GM23338 (cell line): ENCODE measurements around the gene CLEC5A. TPM values are rescaled to one million over a fixed set of nuclear protein-coding genes. Genes with fewer than 3 reads are reported as not detected.
"Not testable (repeated sequence)": the region's sequence is repeated elsewhere in the genome, so short reads cannot be mapped to it uniquely, and the experiment has no call there.

Experiments used
- ATAC-seq: fragments of 200-7000 bp; cut with Tn5 transposase; 3 replicates; pipeline ENCODE4 v1.9.1; 2020
- DNase-seq: peaks from one replicate; pipeline ENCODE4 v3.0.0-alpha.2; 2015; ENCODE audit warnings: low spot score
- H2AFZ ChIP-seq: fragments of 200-600 bp; sonication (generic); 2 replicates; pipeline ENCODE4 v1.8.0; 2016; ENCODE audit warnings: antibody characterized with exemption, mild to moderate bottlenecking, moderate library complexity
- H3F3A ChIP-seq: fragments of 200-600 bp; sonication (generic); replicated peaks from 2 replicates; pipeline ENCODE4 v1.8.0; 2017; ENCODE audit warnings: antibody characterized with exemption, mixed run types, low read depth
- H3K27ac ChIP-seq: fragments of 200-600 bp; sonication (generic); 2 replicates; pipeline ENCODE4 v1.6.1; 2016; ENCODE audit warnings: low read depth
- H3K27me3 ChIP-seq: fragments of 200-600 bp; sonication (generic); 2 replicates; pipeline ENCODE4 v1.8.0; 2016; ENCODE audit warnings: mild to moderate bottlenecking, mixed run types, moderate library complexity; ENCODE audit not compliant: insufficient read depth
- H3K36me3 ChIP-seq: fragments of 200-600 bp; sonication (generic); 2 replicates; pipeline ENCODE4 v1.8.0; 2016; ENCODE audit warnings: mild to moderate bottlenecking; ENCODE audit not compliant: insufficient read depth
- H3K4me1 ChIP-seq: fragments of 200-600 bp; sonication (generic); 2 replicates; pipeline ENCODE4 v1.8.0; 2016; ENCODE audit warnings: mild to moderate bottlenecking, moderate library complexity; ENCODE audit not compliant: insufficient read depth
- H3K4me2 ChIP-seq: fragments of 200-600 bp; sonication (generic); 2 replicates; pipeline ENCODE4 v1.7.1; 2017; ENCODE audit warnings: mixed run types
- H3K4me3 ChIP-seq: fragments of 200-600 bp; sonication (generic); 2 replicates; pipeline ENCODE4 v1.6.1; 2016; ENCODE audit warnings: mixed run types
- H3K79me2 ChIP-seq: fragments of 200-600 bp; sonication (generic); replicated peaks from 2 replicates; pipeline ENCODE4 v1.8.0; 2017; ENCODE audit warnings: mild to moderate bottlenecking; ENCODE audit not compliant: insufficient read depth
- H3K9me2 ChIP-seq: fragments of 200-600 bp; sonication (generic); 2 replicates; pipeline ENCODE4 v1.8.0; 2017; ENCODE audit not compliant: insufficient read depth
- H4K20me1 ChIP-seq: fragments of 200-600 bp; sonication (generic); replicated peaks from 2 replicates; pipeline ENCODE4 v1.8.0; 2017; ENCODE audit warnings: mild to moderate bottlenecking; ENCODE audit not compliant: insufficient read depth
- H3K27ac Mint-ChIP-seq: 2 replicates; pipeline ENCODE4 v1.8.0; 2020; ENCODE audit warnings: inconsistent platforms, mild to moderate bottlenecking, moderate library complexity, mixed read lengths
- H3K27me3 Mint-ChIP-seq: 3 replicates; pipeline ENCODE4 v1.8.0; 2022; ENCODE audit warnings: low read depth, mild to moderate bottlenecking, moderate library complexity, mixed read lengths, inconsistent platforms; ENCODE audit not compliant: insufficient read depth, poor library complexity
- H3K36me3 Mint-ChIP-seq: 3 replicates; pipeline ENCODE4 v1.8.0; 2021; ENCODE audit warnings: low read depth, mild to moderate bottlenecking, inconsistent platforms, moderate library complexity, mixed read lengths
- H3K4me1 Mint-ChIP-seq: 3 replicates; pipeline ENCODE4 v1.8.0; 2020; ENCODE audit warnings: mild to moderate bottlenecking, inconsistent platforms, mixed read lengths
- H3K4me3 Mint-ChIP-seq: 3 replicates; pipeline ENCODE4 v1.8.0; 2021; ENCODE audit warnings: moderate library complexity, mild to moderate bottlenecking, inconsistent platforms, mixed read lengths
- H3K9me3 Mint-ChIP-seq: 3 replicates; pipeline ENCODE4 v1.8.0; 2020; ENCODE audit warnings: moderate library complexity, mild to moderate bottlenecking, inconsistent platforms, mixed read lengths
- ETS1 ChIP-seq: IDR thresholded peaks from 2 replicates; pipeline ENCODE4 v1.6.1; 2016; ENCODE audit warnings: antibody characterized with exemption
- EZH2 ChIP-seq: fragments of 200-600 bp; sonication (generic); IDR thresholded peaks from one replicate; pipeline ENCODE4 v1.8.0; 2017; ENCODE audit warnings: antibody characterized with exemption, mild to moderate bottlenecking, low read depth; ENCODE audit not compliant: unreplicated experiment
- POLR2AphosphoS5 ChIP-seq: IDR thresholded peaks from 2 replicates; pipeline ENCODE4 v1.6.1; 2016; ENCODE audit warnings: antibody characterized with exemption, low read depth
- REST ChIP-seq: IDR thresholded peaks from one replicate; pipeline ENCODE4 v1.6.1; 2018; ENCODE audit warnings: antibody characterized with exemption; ENCODE audit not compliant: unreplicated experiment
- STAT1 ChIP-seq: IDR thresholded peaks from one replicate; pipeline ENCODE4 v1.6.1; 2016; ENCODE audit warnings: antibody characterized with exemption; ENCODE audit not compliant: unreplicated experiment
- polyA plus RNA-seq: library from polyadenylated mRNA; unstranded; fragments of >200 nt; fragmentation: Nextera tagmentation; extraction: Ambion mirVana; gene quantifications from 2 replicates; pipeline ENCODE4 v1.2.1, GENCODE V29; 2016
- total RNA-seq: library from RNA; depleted of rRNA; stranded (reverse); fragments of >200 nt; shearing (Covaris generic); gene quantifications from 2 replicates; pipeline ENCODE4 v1.2.3, GENCODE V29; 2014

Gene CLEC5A
- total and polyA plus RNA-seq, 2 experiments from 2014 or later, result not detected

GRCh38 chr7:141985926-141986325 lies 39.2 kb upstream of the CLEC5A start:
- H3K27ac ChIP-seq, H3K4me3 ChIP-seq, H3K9me2 ChIP-seq, H3K79me2 ChIP-seq, H3K4me1 Mint-ChIP-seq, H3K4me3 Mint-ChIP-seq, H3K27me3 Mint-ChIP-seq, H4K20me1 ChIP-seq, ATAC-seq, H3K27me3 ChIP-seq, H3F3A ChIP-seq, H3K36me3 ChIP-seq, H3K4me1 ChIP-seq, H3K36me3 Mint-ChIP-seq: not testable (repeated sequence)
- Histone ChIP-seq H3K4me2 (peak overlapping the region; percentile 38; the same call in 1 of the 2 replicates), H2AFZ (peak overlapping the region; percentile 94)
- peaks cover 13% of the 10 kb centered on the region; the same call in 2 of the 3 replicates for H3K9me3 Mint-ChIP-seq
- 0 out of 2 replicates have a peak overlapping the region, but pooled peaks have one; percentile 65 for H3K27ac Mint-ChIP-seq
- peak; percentile 20 for DNase-seq

- H4K20me1 ChIP-seq, result no peaks in the 10 kb centered on the region
- no peaks in the 10 kb centered on the region for H3K27me3 ChIP-seq
- Mint-ChIP-seq H3K4me1 (peaks cover 6% of the 10 kb centered on the region; the same call in 2 of the 3 replicates), H3K9me3 (peaks cover 9% of the 10 kb centered on the region; the same call in 2 of the 3 replicates), H3K27me3 (peaks cover 5% of the 10 kb centered on the region), H3K36me3 (no peaks in the 10 kb centered on the region), H3K27ac (no peak overlapping the region), H3K4me3 (no peak overlapping the region)
- no peaks in the 10 kb centered on the region for H3K36me3 ChIP-seq
- H3K4me2 ChIP-seq, result no peak overlapping the region
- TF ChIP-seq EZH2, result no peak
- H3K9me2 ChIP-seq, result no peaks in the 10 kb centered on the region
- no peaks in the 10 kb centered on the region for H3K79me2 ChIP-seq
- H3F3A ChIP-seq, result no peaks in the 10 kb centered on the region
- H2AFZ ChIP-seq, result no peak overlapping the region
- no peaks in the 10 kb centered on the region for H3K4me1 ChIP-seq
- no peak overlapping the region for H3K4me3 ChIP-seq
- no peak overlapping the region for H3K27ac ChIP-seq
- ATAC-seq, result no peak
- DNase-seq, result no peak
Observed at GRCh38 chr7:141979568-141979967, 32.8 kb upstream of the CLEC5A start.

- ATAC-seq, result no peak
- H3K27ac Mint-ChIP-seq, result no peak overlapping the region
- Histone ChIP-seq H3K36me3 (no peaks in the 10 kb centered on the region), H3K79me2 (no peaks in the 10 kb centered on the region), H3K9me2 (no peaks in the 10 kb centered on the region), H3K4me2 (no peak overlapping the region), H4K20me1 (no peaks in the 10 kb centered on the region), H3F3A (no peaks in the 10 kb centered on the region), H3K4me3 (no peak overlapping the region), H3K4me1 (no peaks in the 10 kb centered on the region), H3K27ac (no peak overlapping the region), H2AFZ (no peak overlapping the region), H3K27me3 (no peaks in the 10 kb centered on the region)
- H3K9me3 Mint-ChIP-seq, result peaks cover 9% of the 10 kb centered on the region; the same call in 2 of the 3 replicates
- no peak overlapping the region for H3K4me3 Mint-ChIP-seq
- peaks cover 6% of the 10 kb centered on the region; the same call in 2 of the 3 replicates for H3K4me1 Mint-ChIP-seq
- DNase-seq, result no peak
- TF ChIP-seq STAT1, result no peak
- no peak for TF ChIP-seq REST
- no peak for TF ChIP-seq ETS1
- TF ChIP-seq POLR2AphosphoS5, result no peak
- no peak for TF ChIP-seq EZH2
- peaks cover 5% of the 10 kb centered on the region for H3K27me3 Mint-ChIP-seq
- no peaks in the 10 kb centered on the region for H3K36me3 Mint-ChIP-seq
Observed at GRCh38 chr7:141978351-141978750, 31.6 kb upstream of the CLEC5A start.
